ENCODE data around the gene ZNF318.

GRCh38 chr6:43297644-43298564 is 71.5 kb downstream of the ZNF318 start, which contains the start of gene SLC22A7:
- TF ChIP-seq MXI1 (conservative IDR thresholded peaks at IDR 0.05; ENCODE audit: poor library complexity, severe bottlenecking) (no peak), TAF1 (IDR thresholded peaks at IDR 0.05; ENCODE audit: low read depth) (no peak), EP300 (conservative IDR thresholded peaks at IDR 0.05; ENCODE audit: poor library complexity, severe bottlenecking) (no peak), POLR2AphosphoS5 (IDR thresholded peaks at IDR 0.05) (no peak), REST (IDR thresholded peaks at IDR 0.05; ENCODE audit: borderline replicate concordance) (no peak), SMC3 (conservative IDR thresholded peaks at IDR 0.05; ENCODE audit: poor library complexity) (no peak)
- TF ChIP-seq, protein P1, sequence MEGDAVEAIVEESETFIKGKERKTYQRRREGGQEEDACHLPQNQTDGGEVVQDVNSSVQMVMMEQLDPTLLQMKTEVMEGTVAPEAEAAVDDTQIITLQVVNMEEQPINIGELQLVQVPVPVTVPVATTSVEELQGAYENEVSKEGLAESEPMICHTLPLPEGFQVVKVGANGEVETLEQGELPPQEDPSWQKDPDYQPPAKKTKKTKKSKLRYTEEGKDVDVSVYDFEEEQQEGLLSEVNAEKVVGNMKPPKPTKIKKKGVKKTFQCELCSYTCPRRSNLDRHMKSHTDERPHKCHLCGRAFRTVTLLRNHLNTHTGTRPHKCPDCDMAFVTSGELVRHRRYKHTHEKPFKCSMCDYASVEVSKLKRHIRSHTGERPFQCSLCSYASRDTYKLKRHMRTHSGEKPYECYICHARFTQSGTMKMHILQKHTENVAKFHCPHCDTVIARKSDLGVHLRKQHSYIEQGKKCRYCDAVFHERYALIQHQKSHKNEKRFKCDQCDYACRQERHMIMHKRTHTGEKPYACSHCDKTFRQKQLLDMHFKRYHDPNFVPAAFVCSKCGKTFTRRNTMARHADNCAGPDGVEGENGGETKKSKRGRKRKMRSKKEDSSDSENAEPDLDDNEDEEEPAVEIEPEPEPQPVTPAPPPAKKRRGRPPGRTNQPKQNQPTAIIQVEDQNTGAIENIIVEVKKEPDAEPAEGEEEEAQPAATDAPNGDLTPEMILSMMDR (IDR thresholded peaks at IDR 0.05; ENCODE audit: poor library complexity, severe bottlenecking): no peak

Measured in neural cell (in vitro differentiated cells).